Skin of body (tissue), 2 donors: ENCODE measurements around the gene RPL12. TPM values are rescaled to one million over a fixed set of nuclear protein-coding genes. Genes with fewer than 3 reads are reported as not detected.

Source experiments
- DNase-seq: peaks from one replicate; lab custom pipeline; 2025; lab: John Stamatoyannopoulos, UW
- total RNA-seq: library from RNA; depleted of rRNA; stranded (reverse); fragments of >200 nt; gene quantifications from one replicate; pipeline ENCODE4 v1.2.3, GENCODE V29; 2014

RPL12 gene
- total RNA-seq = 988 TPM

GRCh38 chr9:127450830-127451607 lies at the start of gene RPL12, which contains the start of gene LRSAM1:
TSS of gene RPL12 (minus strand) at chr9:127451406. CDS start at chr9:127451317, 89 bp downstream.
TSS of gene LRSAM1 (plus strand) at chr9:127451510. CDS start at chr9:127454528, 3,018 bp downstream.
- DNase-seq = peak; percentile 92

GRCh38 chr9:127500862-127501261 lies 49.7 kb upstream of the RPL12 start:
- no peak for DNase-seq

- no peak for DNase-seq
Observed at GRCh38 chr9:127500399-127500798, 49.2 kb upstream of the RPL12 start.

GRCh38 chr9:127498298-127498697 lies 47.1 kb upstream of the RPL12 start:
- no peak for DNase-seq

- DNase-seq = no peak
Observed at GRCh38 chr9:127497656-127498290, 46.6 kb upstream of the RPL12 start.

- DNase-seq = no peak
Observed at GRCh38 chr9:127496974-127497373, 45.8 kb upstream of the RPL12 start.

GRCh38 chr9:127495884-127496555 lies 44.8 kb upstream of the RPL12 start:
- no peak for DNase-seq

- DNase-seq = no peak
Observed at GRCh38 chr9:127494304-127494702, 43.1 kb upstream of the RPL12 start.

- no peak for DNase-seq
Observed at GRCh38 chr9:127493592-127494303, 42.5 kb upstream of the RPL12 start.

- DNase-seq = no peak
Observed at GRCh38 chr9:127492616-127493015, 41.4 kb upstream of the RPL12 start.

GRCh38 chr9:127491516-127491915 lies 40.3 kb upstream of the RPL12 start:
- DNase-seq = no peak

- DNase-seq = no peak
Observed at GRCh38 chr9:127490535-127491230, 39.5 kb upstream of the RPL12 start.

GRCh38 chr9:127489471-127490115 lies 38.4 kb upstream of the RPL12 start:
- no peak for DNase-seq

GRCh38 chr9:127488946-127489345 lies 37.7 kb upstream of the RPL12 start:
- DNase-seq = no peak

GRCh38 chr9:127485995-127486394 lies 34.8 kb upstream of the RPL12 start:
- DNase-seq = no peak

- DNase-seq = no peak
Observed at GRCh38 chr9:127482662-127483061, 31.5 kb upstream of the RPL12 start.

- no peak for DNase-seq
Observed at GRCh38 chr9:127479507-127480081, 28.4 kb upstream of the RPL12 start.

- DNase-seq = no peak
Observed at GRCh38 chr9:127474592-127474991, 23.4 kb upstream of the RPL12 start.

GRCh38 chr9:127473932-127474331 lies 22.7 kb upstream of the RPL12 start:
- no peak for DNase-seq

GRCh38 chr9:127473501-127473900 lies 22.3 kb upstream of the RPL12 start:
- DNase-seq = no peak
